ENCODE data around the gene SELL. TPM values are rescaled to one million over a fixed set of nuclear protein-coding genes. Genes with fewer than 3 reads are reported as not detected.

SELL gene
- total RNA-seq, 1 experiment from 2014 or later = not detected

- Histone ChIP-seq H3K9me3 (ENCODE audit: low read depth, low read length, poor library complexity, severe bottlenecking) (no peaks in the 10 kb centered on the region), H3K27me3 (replicated peaks; ENCODE audit: insufficient read depth, low read depth, low read length, poor library complexity) (peaks cover 32% of the 10 kb centered on the region), H3K4me3 (ENCODE audit: low read depth, low read length, poor library complexity, severe bottlenecking) (no peak overlapping the region), H3K27ac (ENCODE audit: low read depth, low read length, poor library complexity, severe bottlenecking) (no peak overlapping the region), H3K4me1 (ENCODE audit: insufficient read depth, low read length, poor library complexity, severe bottlenecking) (no peaks in the 10 kb centered on the region), H3K36me3 (ENCODE audit: insufficient read depth, low read length, poor library complexity, severe bottlenecking) (no peaks in the 10 kb centered on the region)
- TF ChIP-seq EZH2 (IDR thresholded peaks at IDR 0.05; ENCODE audit: borderline replicate concordance, low read depth, low read length, poor library complexity, severe bottlenecking) (no peak), CTCF (conservative IDR thresholded peaks at IDR 0.05; ENCODE audit: low read depth, low read length) (no peak)
- intact Hi-C loops (cut with micrococcal nuclease; ENCODE audit: unreplicated experiment) = loop anchor here (10.0 kb wide), 1 partner anchor 1104 kb away; no protein-coding TSS in a partner anchor
- ChIA-PET POLR2A (ENCODE audit: low non-redundant PET) (no interaction called here), CTCF (no interaction called here)
- DNase-seq (ENCODE audit: low spot score) = no peak
- BruUV-seq (replicated peaks) = no TSS peak
Observed at GRCh38 chr1:169708647-169709046, 2.8 kb downstream of the SELL start.

GRCh38 chr1:169707912-169708604 lies 3.4 kb downstream of the SELL start:
- intact Hi-C loops (cut with micrococcal nuclease; ENCODE audit: unreplicated experiment) = loop anchor here (10.0 kb wide), 1 partner anchor 1103 kb away; no protein-coding TSS in a partner anchor
- Histone ChIP-seq H3K4me3 (ENCODE audit: low read depth, low read length, poor library complexity, severe bottlenecking) (no peak overlapping the region), H3K36me3 (ENCODE audit: insufficient read depth, low read length, poor library complexity, severe bottlenecking) (no peaks in the 10 kb centered on the region), H3K4me1 (ENCODE audit: insufficient read depth, low read length, poor library complexity, severe bottlenecking) (no peaks in the 10 kb centered on the region), H3K27me3 (replicated peaks; ENCODE audit: insufficient read depth, low read depth, low read length, poor library complexity) (peaks cover 32% of the 10 kb centered on the region), H3K27ac (ENCODE audit: low read depth, low read length, poor library complexity, severe bottlenecking) (no peak overlapping the region), H3K9me3 (ENCODE audit: low read depth, low read length, poor library complexity, severe bottlenecking) (no peaks in the 10 kb centered on the region)
- TF ChIP-seq CTCF (conservative IDR thresholded peaks at IDR 0.05; ENCODE audit: low read depth, low read length) (no peak), EZH2 (IDR thresholded peaks at IDR 0.05; ENCODE audit: borderline replicate concordance, low read depth, low read length, poor library complexity, severe bottlenecking) (no peak)
- no peak for DNase-seq (ENCODE audit: low spot score)
- BruUV-seq (replicated peaks) = no TSS peak
- POLR2A ChIA-PET (ENCODE audit: low non-redundant PET) = no interaction called here
- CTCF ChIA-PET = no interaction called here

GRCh38 chr1:169704797-169705196 lies 6.6 kb downstream of the SELL start:
- Histone ChIP-seq H3K27ac (ENCODE audit: low read depth, low read length, poor library complexity, severe bottlenecking) (no peak overlapping the region), H3K36me3 (ENCODE audit: insufficient read depth, low read length, poor library complexity, severe bottlenecking) (no peaks in the 10 kb centered on the region), H3K9me3 (ENCODE audit: low read depth, low read length, poor library complexity, severe bottlenecking) (no peaks in the 10 kb centered on the region), H3K4me3 (ENCODE audit: low read depth, low read length, poor library complexity, severe bottlenecking) (no peak overlapping the region), H3K4me1 (ENCODE audit: insufficient read depth, low read length, poor library complexity, severe bottlenecking) (no peaks in the 10 kb centered on the region), H3K27me3 (replicated peaks; ENCODE audit: insufficient read depth, low read depth, low read length, poor library complexity) (peaks cover 24% of the 10 kb centered on the region)
- no peak for TF ChIP-seq CTCF (conservative IDR thresholded peaks at IDR 0.05; ENCODE audit: low read depth, low read length)
- TF ChIP-seq EZH2 (IDR thresholded peaks at IDR 0.05; ENCODE audit: borderline replicate concordance, low read depth, low read length, poor library complexity, severe bottlenecking) = no peak
- no TSS peak for BruUV-seq (replicated peaks)
- intact Hi-C loops (cut with micrococcal nuclease; ENCODE audit: unreplicated experiment) = loop anchor here (10.0 kb wide), 1 partner anchor 1100 kb away; no protein-coding TSS in a partner anchor
- ChIA-PET POLR2A (ENCODE audit: low non-redundant PET) (no interaction called here), CTCF (no interaction called here)
- DNase-seq (ENCODE audit: low spot score) = no peak
